ENCODE measurements around the gene PSME3.
"Not testable (repeated sequence)": the region's sequence is repeated elsewhere in the genome, so short reads cannot be mapped to it uniquely, and the experiment has no call there.

PSME3 gene

DNA sequence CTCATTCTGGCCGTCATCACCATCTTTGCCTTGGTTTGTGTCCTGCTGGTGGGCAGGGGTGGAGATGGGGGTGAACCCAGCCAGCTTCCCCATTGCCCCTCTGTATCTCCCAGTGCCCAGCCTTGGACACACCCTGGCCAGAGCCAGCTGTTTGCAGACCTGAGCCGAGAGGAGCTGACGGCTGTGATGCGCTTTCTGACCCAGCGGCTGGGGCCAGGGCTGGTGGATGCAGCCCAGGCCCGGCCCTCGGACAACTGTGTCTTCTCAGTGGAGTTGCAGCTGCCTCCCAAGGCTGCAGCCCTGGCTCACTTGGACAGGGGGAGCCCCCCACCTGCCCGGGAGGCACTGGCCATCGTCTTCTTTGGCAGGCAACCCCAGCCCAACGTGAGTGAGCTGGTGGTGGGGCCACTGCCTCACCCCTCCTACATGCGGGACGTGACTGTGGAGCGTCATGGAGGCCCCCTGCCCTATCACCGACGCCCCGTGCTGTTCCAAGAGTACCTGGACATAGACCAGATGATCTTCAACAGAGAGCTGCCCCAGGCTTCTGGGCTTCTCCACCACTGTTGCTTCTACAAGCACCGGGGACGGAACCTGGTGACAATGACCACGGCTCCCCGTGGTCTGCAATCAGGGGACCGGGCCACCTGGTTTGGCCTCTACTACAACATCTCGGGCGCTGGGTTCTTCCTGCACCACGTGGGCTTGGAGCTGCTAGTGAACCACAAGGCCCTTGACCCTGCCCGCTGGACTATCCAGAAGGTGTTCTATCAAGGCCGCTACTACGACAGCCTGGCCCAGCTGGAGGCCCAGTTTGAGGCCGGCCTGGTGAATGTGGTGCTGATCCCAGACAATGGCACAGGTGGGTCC is 18.4 kb downstream of the PSME3 start:
- DNase-seq (ENCODE audit: low spot score), result not testable (repeated sequence)

- DNase-seq (ENCODE audit: low spot score), result no peak
Measured at GRCh38 chr17:42852351-42852750, 19.2 kb downstream of the PSME3 start.

DNA sequence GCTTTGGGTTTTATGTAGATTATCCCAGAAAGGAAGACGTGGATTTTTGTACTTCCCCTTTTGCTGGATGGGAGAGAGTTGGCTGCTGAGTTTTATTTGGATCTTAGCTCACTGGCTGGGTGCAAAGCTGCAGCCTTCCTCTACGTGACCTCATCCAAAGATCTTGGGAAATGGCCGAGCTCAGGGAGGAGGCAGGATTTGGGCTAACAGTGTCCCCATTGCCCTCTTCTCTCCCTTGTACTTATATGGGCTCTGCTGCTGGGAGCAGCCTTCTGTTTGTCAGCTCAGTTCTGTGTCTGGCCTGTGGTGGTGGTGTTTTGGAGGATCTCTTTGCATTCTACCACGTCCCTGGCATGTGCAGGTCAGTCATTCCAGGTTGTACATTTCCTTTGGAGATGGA is 19.8 kb downstream of the PSME3 start:
- DNase-seq (ENCODE audit: low spot score), result no peak

GRCh38 chr17:42853597-42853967 is 20.4 kb downstream of the PSME3 start:
- DNase-seq (ENCODE audit: low spot score), result no peak

GRCh38 chr17:42853968-42854790 is 21.0 kb downstream of the PSME3 start:
- no peak for DNase-seq (ENCODE audit: low spot score)

GRCh38 chr17:42855048-42855596 is 21.9 kb downstream of the PSME3 start:
- DNase-seq (ENCODE audit: low spot score), result no peak

- DNase-seq (ENCODE audit: low spot score), result not testable (repeated sequence)
Measured at GRCh38 chr17:42856093-42856492, 22.9 kb downstream of the PSME3 start.

DNA sequence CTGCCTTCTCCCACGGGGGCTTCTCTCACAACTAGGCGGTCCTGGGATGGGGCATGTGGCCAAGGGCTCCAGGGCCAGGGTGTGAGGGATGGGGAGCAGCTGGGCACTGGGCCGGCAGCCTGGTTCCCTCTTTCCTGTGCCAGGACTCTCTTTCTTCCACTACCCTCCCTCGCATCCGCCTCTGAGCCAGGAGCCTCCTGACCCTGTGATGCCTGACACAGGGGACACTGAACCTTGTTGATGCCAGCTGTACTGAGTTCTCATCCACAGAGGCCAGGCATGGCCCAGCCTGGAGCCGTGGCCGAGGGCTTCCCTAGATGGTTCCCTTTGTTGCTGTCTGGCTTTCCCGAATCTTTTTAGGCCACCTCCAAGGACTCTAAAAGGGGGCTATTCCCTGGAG is 23.3 kb downstream of the PSME3 start:
- not testable (repeated sequence) for DNase-seq (ENCODE audit: low spot score)

GRCh38 chr17:42857389-42857788 is 24.2 kb downstream of the PSME3 start:
- DNase-seq (ENCODE audit: low spot score), result no peak

DNA sequence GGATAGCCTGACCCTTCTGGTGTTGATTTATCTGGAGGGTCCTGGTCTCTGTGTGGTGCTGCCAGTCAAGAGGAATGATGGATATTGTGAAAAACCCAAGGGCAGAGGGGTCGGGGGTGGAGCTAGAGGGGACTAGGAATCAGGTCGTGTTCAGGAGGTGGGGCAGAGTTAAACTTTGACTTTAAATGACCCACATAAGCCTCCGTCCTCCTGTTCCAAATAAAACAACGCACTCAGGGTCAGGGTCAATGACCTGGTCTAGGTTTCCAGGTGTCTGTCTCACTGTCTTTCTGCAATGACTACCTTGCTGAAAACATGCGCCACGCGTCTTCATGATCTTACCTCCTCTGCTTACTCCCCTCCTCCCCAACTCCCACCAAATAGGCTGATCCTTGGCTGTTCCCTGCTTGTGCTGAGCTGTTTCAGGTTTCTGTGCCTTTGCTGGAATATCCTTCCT is 32.5 kb downstream of the PSME3 start:
- no peak for DNase-seq (ENCODE audit: low spot score)

DNA sequence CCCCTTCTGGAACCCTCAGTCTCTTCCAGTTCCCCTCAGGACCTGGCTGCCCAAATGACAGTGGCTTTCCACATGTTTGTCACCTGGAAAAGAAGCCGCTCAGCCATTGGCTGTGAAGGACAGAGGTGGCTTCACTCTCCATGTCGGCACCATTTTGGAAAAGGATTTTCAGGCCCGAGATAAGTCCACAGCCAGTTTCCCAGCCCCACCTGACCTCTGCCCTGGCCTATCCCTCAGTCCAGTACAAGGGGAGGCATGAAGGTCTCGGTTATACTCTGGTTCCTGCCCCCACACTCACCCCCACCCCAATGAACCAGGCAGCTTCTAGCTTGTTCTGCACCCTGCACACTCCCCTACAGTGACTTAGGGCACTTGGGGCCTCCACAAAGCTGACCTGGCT is 33.0 kb downstream of the PSME3 start:
- no peak for DNase-seq (ENCODE audit: low spot score)

DNA sequence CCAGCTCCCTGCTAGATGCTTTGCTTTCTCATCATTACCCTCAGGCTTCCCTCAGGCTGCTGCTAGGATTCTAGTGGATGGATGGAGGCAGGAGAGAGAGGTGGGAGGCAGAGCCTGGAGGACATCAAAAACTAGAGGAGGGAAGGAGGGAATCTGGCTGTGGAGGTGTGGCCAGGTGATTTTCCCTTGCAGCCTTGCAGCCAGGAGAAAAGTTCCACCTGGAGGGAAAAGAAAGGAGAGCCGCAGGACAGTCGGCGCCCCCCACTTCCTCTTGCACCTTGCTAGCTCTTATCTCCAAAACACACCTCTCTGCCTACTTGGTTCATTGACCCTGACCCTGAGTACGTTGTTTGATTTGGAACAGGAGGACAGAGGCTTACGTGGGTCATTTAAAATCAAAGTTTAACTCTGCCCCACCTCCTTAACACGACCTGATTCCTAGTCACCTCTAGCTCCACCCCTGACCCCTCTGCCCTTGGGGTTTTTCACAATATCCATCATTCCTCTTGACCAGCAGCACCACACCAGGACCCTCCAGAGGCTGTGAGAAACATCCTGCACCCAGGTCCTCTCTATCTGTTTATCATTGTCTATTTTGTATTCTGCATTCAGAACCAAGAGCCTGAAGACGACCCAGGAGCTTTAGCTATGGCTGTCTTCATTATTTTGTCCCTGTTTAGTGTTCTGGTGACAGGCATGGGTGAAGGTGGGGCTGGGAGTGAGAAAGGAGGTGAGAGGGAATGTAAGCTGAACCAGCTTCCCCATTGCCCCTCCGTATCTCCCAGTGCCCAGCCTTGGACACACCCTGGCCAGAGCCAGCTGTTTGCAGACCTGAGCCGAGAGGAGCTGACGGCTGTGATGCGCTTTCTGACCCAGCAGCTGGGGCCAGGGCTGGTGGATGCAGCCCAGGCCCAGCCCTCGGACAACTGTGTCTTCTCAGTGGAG is 33.7 kb downstream of the PSME3 start:
- DNase-seq (ENCODE audit: low spot score), result no peak

- DNase-seq (ENCODE audit: low spot score), result not testable (repeated sequence)
Measured at GRCh38 chr17:42867694-42868261, 34.6 kb downstream of the PSME3 start.

DNA sequence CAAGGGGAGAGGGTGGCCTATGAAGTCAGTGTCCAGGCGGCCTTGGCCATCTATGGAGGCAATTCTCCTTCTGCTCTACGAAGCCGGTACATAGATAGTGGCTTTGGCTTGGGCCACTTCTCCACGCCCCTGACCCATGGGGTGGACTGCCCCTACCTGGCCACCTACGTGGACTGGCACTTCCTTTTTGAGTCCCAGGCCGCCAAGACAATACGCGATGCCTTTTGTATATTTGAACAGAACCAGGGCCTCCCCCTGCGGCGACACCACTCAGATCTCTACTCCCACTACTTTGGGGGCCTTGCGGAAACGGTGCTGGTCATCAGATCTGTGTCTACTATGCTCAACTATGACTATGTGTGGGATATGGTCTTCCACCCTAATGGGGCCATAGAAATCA is 35.1 kb downstream of the PSME3 start:
- DNase-seq (ENCODE audit: low spot score), result no peak

DNA sequence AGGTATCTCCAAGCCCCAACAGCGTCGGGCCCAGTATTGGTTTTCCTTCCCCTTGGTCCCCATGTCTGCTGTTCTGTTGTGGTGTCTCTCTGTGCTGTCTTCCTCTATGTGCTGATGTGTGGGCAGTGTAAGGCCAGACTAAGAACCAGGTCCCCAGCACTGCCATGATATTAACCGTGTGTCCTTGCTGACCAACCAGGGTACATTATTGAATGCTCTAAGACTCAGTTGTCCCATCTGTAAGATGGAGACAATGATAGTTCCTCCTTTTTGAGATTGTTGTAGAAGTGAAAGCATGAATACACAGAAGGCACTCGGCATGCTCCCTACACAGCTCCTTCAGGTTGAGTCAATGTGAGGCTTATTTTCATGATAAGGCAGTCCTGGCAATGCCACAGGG is 38.5 kb downstream of the PSME3 start:
- no peak for DNase-seq (ENCODE audit: low spot score)

DNA sequence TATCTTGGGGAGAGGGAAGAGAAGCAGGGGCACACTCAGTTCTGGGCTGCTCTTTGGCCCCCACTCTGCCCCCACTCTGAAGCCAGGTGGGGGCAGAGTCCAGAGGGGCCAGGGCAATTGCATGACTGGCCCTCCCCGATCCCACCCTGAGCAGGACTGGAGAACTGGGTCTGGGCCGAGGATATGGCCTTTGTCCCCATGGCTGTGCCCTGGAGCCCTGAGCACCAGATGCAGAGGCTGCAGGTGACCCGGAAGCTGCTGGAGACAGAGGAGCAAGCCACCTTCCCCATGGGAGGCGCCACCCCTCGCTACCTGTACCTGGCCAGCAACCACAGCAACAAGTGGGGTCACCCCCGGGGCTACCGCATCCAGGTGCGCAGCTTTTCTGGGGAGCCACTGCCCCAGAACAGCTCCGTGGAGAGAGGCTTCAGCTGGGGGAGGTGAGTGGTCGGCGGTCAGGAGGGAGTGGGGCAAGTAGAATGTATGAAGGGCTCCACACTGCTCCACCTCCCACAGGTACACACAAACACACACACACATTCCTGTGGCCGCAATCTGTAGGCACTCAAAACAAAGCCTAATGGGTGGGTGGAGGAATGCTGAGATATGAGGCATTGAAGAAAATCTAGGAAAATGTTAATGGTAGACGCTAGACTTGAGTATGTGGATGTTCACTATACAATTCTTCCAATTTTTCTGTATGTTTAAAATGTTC is 39.2 kb downstream of the PSME3 start:
- no peak for DNase-seq (ENCODE audit: low spot score)

DNA sequence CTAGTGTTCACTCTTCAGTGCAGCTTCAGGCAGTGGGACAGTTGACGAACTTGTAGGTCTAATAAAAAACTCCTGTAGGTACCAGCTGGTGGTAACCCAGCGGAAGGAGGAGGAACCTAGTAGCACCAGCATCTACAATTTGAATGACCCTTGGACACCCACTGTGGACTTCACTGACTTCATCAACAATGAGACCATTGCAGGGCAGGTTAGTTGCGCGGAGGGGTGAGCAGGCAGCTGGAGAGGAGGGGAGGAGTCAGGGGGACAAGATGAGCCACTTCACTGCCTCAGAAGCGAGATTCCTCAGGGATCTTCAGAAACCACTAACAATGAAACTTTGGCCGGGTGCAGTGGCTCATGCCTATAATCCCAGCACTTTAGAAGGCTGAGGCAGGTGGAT is 40.1 kb downstream of the PSME3 start:
- DNase-seq (ENCODE audit: low spot score), result no peak

DNA sequence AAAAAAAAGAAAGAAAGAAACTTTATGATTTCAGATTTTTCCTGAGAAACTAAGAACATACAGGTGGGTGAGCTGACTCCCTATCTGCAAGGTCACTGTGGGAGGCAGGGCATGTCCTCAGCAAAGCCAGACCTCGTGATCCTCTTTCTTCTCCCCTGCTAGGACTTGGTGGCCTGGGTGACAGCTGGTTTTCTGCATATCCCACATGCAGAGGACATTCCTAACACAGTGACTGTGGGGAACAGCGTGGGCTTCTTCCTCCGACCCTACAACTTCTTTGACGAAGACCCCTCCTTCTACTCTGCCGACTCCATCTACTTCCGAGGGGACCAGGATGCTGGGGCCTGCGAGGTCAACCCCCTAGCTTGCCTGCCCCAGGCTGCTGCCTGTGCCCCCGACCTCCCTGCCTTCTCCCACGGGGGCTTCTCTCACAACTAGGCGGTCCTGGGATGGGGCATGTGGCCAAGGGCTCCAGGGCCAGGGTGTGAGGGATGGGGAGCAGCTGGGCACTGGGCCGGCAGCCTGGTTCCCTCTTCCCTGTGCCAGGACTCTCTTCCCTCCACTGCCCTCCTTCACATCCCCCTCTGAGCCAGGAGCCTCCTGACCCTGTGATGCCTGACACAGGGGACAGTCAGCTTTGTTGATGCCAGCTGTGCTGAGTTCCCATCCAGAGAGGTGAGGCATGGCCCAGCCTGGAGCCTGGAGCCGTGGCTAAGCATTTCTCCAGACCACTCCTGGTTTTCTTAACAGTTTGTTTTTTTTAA is 40.9 kb downstream of the PSME3 start:
- DNase-seq (ENCODE audit: low spot score), result not testable (repeated sequence)

DNA sequence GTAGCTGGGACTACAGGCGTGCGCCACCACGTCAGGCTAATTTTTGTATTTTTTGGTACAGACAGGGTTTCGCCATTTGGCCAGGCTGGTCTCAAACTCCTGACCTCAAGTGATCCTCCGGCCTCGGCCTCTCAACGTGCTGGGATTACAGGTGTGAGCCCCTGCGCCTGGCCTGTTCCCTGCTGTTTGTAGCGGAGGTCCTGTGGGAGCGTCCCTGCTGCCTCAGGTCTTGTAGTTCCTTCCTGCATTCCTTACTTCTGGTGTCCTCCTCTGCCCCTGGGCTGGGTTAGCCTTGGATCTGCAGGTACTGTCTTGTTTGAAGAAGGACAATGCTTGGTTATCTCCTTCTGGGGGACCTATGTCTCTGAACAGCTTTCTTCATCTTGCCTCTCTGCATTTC is 43.8 kb downstream of the PSME3 start:
- no peak for DNase-seq (ENCODE audit: low spot score)
